IgD-negative memory B cell (primary cell): ENCODE results near the gene RABEP1. TPM values are rescaled to one million over a fixed set of nuclear protein-coding genes. Genes with fewer than 3 reads are reported as not detected.

ENCODE experiments used
- H3K27ac Mint-ChIP-seq, 3 donors: one replicate each; pipeline ENCODE4 v1.8.0; 2020 to 2022; ENCODE audit warnings: mild to moderate bottlenecking in 3 of 3, mixed read lengths in 3 of 3, moderate library complexity in 1 of 3
- H3K27me3 Mint-ChIP-seq: one replicate; pipeline ENCODE4 v1.8.0; 2021; ENCODE audit warnings: mixed read lengths
- H3K36me3 Mint-ChIP-seq: one replicate; pipeline ENCODE4 v1.8.0; 2020; ENCODE audit warnings: mild to moderate bottlenecking, mixed read lengths
- H3K4me1 Mint-ChIP-seq, 3 donors: one replicate each; pipeline ENCODE4 v1.8.0; 2020 to 2022; ENCODE audit warnings: mixed read lengths in 3 of 3, mild to moderate bottlenecking in 1 of 3
- H3K4me3 Mint-ChIP-seq, 4 donors: one replicate each; pipeline ENCODE4 v1.8.0; 2020 to 2022; ENCODE audit warnings: mild to moderate bottlenecking in 4 of 4, mixed read lengths in 4 of 4, moderate library complexity in 3 of 4
- H3K9me3 Mint-ChIP-seq, 3 donors: one replicate each; pipeline ENCODE4 v1.8.0; 2020 to 2021; ENCODE audit warnings: mixed read lengths in 3 of 3, mild to moderate bottlenecking in 1 of 3
- polyA plus RNA-seq: library from polyadenylated mRNA; unstranded; fragments of 300-500 nt; fragmentation: Illumina TruSeq; gene quantifications from one replicate; pipeline ENCODE4 v1.2.3, GENCODE V29; 2021

The RABEP1 gene
- polyA plus RNA-seq, 1 donor from 2014 or later = 62.9 TPM

DNA sequence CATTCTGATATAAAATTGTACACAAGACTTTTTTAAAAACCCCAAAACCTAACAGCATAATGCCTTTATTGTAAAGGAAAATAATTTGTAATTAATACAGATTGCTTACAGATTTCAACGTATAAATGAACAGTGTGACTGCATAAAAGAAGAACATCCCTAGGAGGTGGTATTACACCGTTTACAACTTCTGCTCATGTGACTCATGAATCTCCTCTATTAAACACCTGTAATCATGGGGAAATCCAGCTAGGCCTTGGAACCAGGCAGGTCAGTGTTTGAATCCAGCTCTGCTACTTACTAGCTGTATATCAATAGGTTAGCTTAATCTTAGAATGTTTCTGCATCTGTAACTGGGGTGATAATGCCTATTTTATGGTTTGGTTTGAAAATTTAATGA is 15.2 kb downstream of the RABEP1 start:
- H3K4me1 Mint-ChIP-seq = peaks cover 40 to 47% (median 46%) of the 10 kb centered on the region in 3 donors
- H3K36me3 Mint-ChIP-seq = peaks cover 5% of the 10 kb centered on the region
- no peaks in the 10 kb centered on the region for H3K27me3 Mint-ChIP-seq
- no peak overlapping the region for H3K4me3 Mint-ChIP-seq
- peak overlapping the region in 2 of 3 donors; percentile 8 to 55 for H3K27ac Mint-ChIP-seq
- no peaks in the 10 kb centered on the region for H3K9me3 Mint-ChIP-seq

DNA sequence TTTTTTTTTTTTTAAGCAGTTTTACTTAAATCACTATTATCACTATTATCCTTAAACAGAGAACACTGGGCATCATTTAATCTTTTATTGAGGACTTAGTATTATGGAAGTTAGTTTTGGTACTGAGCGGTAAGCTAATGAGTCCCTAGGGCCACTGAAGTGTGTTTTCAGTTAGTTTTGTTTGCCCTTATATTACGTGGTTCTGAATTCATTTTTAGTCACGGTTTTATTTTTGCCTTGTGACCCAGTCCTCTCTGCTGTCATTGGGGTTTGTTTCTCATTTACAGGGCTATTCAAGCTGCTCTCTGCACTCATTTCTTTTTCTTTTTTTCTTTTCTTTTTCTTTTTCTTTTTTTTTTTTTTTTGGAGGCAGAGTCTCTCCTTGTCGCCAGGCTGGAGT is 17.3 kb downstream of the RABEP1 start:
- Mint-ChIP-seq H3K4me1 (peaks cover 37 to 47% (median 47%) of the 10 kb centered on the region in 3 donors), H3K27ac (no peak overlapping the region), H3K9me3 (no peaks in the 10 kb centered on the region), H3K27me3 (no peaks in the 10 kb centered on the region), H3K36me3 (peaks cover 5% of the 10 kb centered on the region), H3K4me3 (peak overlapping the region in 1 of 4 donors; percentile 13)

DNA sequence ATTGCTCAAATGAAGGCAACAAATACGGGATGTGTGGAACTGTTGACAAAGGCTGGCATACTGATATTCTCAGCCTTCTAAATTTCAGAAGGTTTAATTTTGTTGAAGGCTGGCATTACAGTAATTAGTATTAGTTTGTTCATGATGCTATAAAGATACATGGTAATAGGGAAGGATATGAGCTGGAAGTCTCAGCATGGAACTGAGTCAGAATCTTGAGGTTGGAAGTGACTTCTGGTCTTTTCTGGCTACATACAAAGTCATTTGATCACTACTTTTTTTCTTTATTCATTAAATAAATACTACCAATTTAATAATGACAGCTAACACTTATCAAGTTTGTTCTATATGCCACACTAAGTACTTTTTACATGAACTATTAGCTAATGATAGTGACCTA is 22.6 kb downstream of the RABEP1 start:
- Mint-ChIP-seq H3K27ac (peak overlapping the region in 1 of 3 donors; percentile 23), H3K4me1 (peaks cover 48 to 53% (median 53%) of the 10 kb centered on the region in 3 donors), H3K27me3 (no peaks in the 10 kb centered on the region), H3K36me3 (peaks cover 4% of the 10 kb centered on the region), H3K4me3 (no peak overlapping the region), H3K9me3 (no peaks in the 10 kb centered on the region)

DNA sequence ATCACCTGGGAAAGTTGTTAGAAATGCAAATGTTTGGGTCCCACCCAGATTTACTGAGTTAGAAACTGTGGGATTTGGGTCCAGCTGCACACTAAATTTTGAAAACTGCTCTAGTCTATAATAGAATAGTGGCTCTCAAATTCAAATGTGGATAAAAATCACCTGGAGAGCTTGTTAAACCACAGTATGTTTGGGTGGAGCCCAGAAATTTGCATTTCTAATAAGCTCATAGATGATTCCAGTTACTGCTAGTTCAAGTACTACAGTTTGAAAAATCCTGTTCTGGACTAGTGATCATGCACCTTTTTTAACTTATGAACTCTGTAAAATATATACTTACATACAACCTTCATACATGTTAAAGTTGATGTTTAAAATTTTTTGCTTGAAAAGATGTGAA is 27.8 kb downstream of the RABEP1 start:
- no peaks in the 10 kb centered on the region for H3K9me3 Mint-ChIP-seq
- no peaks in the 10 kb centered on the region for H3K27me3 Mint-ChIP-seq
- H3K36me3 Mint-ChIP-seq = peaks cover 8% of the 10 kb centered on the region
- peaks cover 34 to 46% (median 36%) of the 10 kb centered on the region in 3 donors for H3K4me1 Mint-ChIP-seq
- peak overlapping the region in 1 of 3 donors; percentile 28 for H3K27ac Mint-ChIP-seq
- H3K4me3 Mint-ChIP-seq = peak overlapping the region in 1 of 4 donors; percentile 39

DNA sequence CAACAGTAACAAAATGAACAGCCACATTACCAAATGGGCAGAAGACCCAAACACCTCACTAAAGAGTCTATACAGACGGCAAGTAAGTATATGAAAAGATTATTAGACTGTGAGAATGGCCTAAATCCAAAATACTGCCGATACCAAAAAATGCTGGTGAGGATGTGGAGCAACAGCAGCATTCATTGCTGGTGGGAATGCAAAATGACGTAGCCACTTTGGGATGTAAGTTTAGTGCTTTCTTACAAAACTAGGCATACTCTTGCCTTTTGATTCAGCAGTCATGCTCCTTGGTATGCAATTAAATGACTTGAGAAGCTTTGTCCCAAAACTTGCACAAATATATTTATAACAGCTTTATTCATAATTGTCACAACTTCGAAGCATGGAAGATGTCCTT is 43.8 kb downstream of the RABEP1 start:
- peak overlapping the region in 1 of 3 donors; percentile 32 for H3K27ac Mint-ChIP-seq
- H3K27me3 Mint-ChIP-seq = no peaks in the 10 kb centered on the region
- peaks cover 35 to 41% (median 37%) of the 10 kb centered on the region in 3 donors for H3K4me1 Mint-ChIP-seq
- H3K4me3 Mint-ChIP-seq = no peak overlapping the region
- peaks cover 0 to 6% (median 2%) of the 10 kb centered on the region in 3 donors for H3K9me3 Mint-ChIP-seq
- peaks cover 17% of the 10 kb centered on the region for H3K36me3 Mint-ChIP-seq

DNA sequence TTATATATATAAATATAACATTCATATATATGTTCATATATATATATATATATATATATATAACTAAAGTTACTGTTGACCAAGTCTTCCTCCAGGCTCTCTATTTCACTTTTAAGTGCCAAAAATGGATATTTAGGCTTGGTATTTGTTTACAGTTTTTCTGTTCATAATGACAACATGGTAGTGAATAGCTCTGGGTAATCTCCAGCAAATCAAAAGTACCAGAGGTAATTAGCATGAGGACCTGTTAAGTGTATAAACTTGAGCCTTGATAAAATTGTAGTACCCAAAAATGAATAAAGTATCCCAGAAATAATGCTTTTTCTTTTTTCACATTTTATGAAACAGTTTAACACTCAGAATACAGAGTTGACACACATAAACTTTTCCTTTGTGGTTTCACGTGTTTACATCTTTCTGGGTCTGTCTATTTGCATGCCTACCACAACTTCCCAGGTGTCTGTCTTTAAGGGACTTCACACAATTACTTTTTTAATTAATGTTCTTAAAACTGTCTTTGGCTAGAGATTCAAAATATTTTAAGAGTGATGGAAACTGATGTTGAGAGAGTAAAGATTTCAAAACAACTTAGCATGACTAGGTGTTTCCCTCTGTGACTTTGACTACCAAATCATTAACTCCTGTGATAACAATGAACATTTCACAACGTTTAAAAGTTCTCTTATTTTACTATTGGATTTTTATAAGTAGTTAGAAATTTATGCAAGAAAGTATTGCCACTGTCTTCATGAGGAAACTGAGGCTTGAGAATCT is 47.9 kb downstream of the RABEP1 start:
- Mint-ChIP-seq H3K27me3 (no peaks in the 10 kb centered on the region), H3K27ac (peak overlapping the region; percentile 73 to 93 (median 84)), H3K4me1 (peaks cover 39 to 49% (median 42%) of the 10 kb centered on the region in 3 donors), H3K9me3 (no peaks in the 10 kb centered on the region), H3K4me3 (peak overlapping the region; percentile 18 to 88 (median 83)), H3K36me3 (peaks cover 11% of the 10 kb centered on the region)

DNA sequence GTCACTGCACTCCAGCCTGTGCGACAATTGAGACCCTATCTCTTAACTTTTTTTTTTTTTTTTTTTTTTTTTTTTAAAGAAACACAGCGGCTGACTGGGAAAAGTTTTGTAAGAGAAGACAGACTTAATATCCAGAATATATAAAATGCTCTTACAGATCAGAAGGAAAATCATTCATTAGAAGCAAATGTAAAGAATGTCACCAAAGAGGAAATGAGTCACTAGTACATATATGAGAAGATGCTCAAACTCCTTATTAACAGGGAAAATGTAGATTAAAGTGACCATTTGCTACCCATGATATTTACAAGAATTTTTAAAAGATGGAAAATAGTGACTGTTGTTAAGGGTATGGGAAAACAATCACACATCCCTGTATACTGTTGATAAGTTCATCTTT is 48.9 kb downstream of the RABEP1 start:
- Mint-ChIP-seq H3K27ac (peak overlapping the region; percentile 23 to 84 (median 43)), H3K4me3 (peak overlapping the region in 2 of 4 donors; percentile 82 to 88), H3K9me3 (no peaks in the 10 kb centered on the region), H3K36me3 (peaks cover 6% of the 10 kb centered on the region), H3K27me3 (no peaks in the 10 kb centered on the region), H3K4me1 (peaks cover 37 to 44% (median 38%) of the 10 kb centered on the region in 3 donors)

DNA sequence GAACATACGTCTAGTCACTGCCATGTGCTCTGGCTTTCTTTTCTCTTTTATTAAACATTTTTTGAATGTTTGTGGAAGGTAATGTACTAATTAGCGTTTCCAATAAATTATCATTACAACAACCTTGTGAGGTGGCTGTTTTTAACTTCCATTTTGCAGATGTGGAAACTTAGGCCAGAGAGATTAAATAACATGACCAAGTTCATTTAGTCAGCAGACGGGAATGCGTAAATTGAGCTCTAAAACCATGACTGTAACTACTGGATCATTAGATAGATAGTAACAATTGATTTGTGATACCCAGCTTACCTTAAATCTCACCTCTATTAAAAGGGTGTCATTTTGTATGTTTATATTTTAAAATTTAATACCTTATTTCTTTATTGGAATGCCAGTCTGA is 49.4 kb downstream of the RABEP1 start:
- no peaks in the 10 kb centered on the region for H3K9me3 Mint-ChIP-seq

DNA sequence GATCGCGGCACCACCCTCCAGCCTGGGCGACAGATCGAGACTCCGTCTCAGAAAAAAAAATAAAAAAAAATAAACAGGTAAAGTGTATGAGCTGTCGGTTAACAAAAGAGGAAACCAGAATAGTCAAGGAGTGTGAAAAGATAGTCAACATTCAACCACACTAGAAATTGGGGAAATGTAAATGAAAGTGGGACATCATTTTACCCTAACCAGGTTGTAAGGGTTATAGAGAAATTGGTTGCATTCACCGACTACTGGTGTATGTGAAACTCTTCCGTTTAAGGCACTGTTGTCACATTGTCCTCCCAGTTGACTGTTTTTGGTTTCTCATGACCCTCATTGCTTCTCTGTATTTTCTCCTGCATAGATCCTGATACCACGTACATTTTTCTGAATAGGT is 62.8 kb downstream of the RABEP1 start:
- H3K4me1 Mint-ChIP-seq = peaks cover 2 to 5% (median 4%) of the 10 kb centered on the region in 3 donors
- peak overlapping the region in 1 of 3 donors; percentile 11 for H3K27ac Mint-ChIP-seq
- H3K27me3 Mint-ChIP-seq = no peaks in the 10 kb centered on the region
- no peaks in the 10 kb centered on the region for H3K9me3 Mint-ChIP-seq
- no peak overlapping the region for H3K4me3 Mint-ChIP-seq
- H3K36me3 Mint-ChIP-seq = peaks cover 7% of the 10 kb centered on the region

More for the DNA sequence above, 49.4 kb downstream of the RABEP1 start:
- Mint-ChIP-seq H3K27me3 (no peaks in the 10 kb centered on the region), H3K36me3 (peaks cover 2% of the 10 kb centered on the region), H3K4me3 (no peak overlapping the region), H3K27ac (peak overlapping the region in 1 of 3 donors; percentile 84), H3K4me1 (peaks cover 33 to 38% (median 33%) of the 10 kb centered on the region in 3 donors)

DNA sequence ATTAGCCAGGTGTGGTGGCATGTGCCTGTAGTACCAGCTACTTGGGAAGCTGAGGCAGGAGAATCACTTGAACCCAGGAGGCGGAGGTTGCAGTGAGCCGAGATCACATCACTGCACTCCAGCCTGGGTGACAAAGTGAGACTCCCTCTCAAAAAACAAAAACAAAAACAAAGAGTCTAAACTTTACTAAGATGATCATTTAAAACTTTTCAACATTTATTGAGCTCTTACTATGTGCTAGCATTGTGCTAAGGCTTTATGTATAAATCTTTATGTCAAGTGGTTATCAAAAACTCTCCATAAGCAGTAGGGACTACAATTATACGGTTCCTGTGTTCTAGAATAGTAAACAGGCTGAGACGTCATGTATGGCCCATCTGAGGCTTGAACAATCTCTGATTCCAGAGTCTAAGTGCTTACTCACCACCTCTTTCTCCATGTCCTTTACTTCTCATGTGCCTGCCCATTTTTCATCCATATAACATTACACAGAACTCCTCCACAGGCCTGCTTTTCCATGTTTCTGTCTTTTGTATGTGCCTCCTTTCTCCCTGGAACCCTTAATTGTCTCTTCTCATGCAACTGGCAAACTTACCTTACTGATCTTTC is 70.7 kb downstream of the RABEP1 start:
- H3K27me3 Mint-ChIP-seq = no peaks in the 10 kb centered on the region
- H3K4me3 Mint-ChIP-seq = peak overlapping the region in 1 of 4 donors; percentile 38
- peaks cover 8% of the 10 kb centered on the region for H3K36me3 Mint-ChIP-seq
- H3K27ac Mint-ChIP-seq = no peak overlapping the region
- H3K4me1 Mint-ChIP-seq = peaks cover 0 to 1% (median 0%) of the 10 kb centered on the region in 3 donors
- no peaks in the 10 kb centered on the region for H3K9me3 Mint-ChIP-seq

DNA sequence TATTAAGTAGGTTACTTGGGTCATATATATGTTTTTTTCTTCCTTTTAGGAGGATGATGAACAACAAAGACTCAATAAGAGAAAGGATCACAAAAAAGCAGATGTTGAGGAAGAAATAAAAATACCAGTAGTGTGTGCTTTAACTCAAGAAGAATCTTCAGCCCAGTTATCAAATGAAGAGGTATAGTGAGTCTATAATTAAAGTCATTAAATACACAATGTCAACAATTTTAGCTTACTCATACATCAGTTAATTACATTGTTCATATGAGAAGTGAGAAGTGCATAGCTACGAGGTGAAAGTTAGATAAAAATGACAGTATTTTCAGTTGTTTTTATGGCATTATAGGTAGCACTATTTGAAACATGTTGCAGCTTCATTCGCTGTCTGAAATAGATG is 72.2 kb downstream of the RABEP1 start:
- Mint-ChIP-seq H3K36me3 (peaks cover 6% of the 10 kb centered on the region), H3K4me3 (no peak overlapping the region), H3K9me3 (no peaks in the 10 kb centered on the region), H3K27ac (no peak overlapping the region), H3K27me3 (no peaks in the 10 kb centered on the region), H3K4me1 (peaks cover 0 to 1% (median 0%) of the 10 kb centered on the region in 3 donors)

DNA sequence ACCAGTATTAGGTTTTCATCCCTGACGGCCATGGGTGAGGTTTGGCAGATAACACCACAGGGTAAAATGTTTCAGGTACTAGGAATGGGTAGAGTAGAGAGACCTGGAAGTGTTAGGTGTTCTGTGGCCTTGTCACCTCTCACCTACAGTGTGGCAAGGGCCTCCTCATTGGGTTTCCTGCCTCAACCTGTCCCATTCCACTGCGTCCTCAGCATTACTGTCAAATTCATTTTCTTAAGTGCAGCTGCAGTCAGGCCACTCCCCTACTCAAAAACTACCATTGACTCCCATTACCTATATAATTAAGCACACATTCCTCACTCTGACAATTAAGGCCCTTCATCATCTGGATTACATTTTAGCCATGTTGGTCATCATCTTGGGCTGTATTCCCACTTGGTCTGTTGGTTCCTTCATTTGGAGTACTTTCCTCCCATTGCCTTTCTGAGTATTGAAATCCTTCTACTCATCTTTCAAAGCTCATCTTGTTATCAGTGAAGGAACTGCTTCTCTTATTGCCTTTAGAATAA is 72.9 kb downstream of the RABEP1 start:
- peak overlapping the region in 1 of 3 donors; percentile 71 for H3K27ac Mint-ChIP-seq

DNA sequence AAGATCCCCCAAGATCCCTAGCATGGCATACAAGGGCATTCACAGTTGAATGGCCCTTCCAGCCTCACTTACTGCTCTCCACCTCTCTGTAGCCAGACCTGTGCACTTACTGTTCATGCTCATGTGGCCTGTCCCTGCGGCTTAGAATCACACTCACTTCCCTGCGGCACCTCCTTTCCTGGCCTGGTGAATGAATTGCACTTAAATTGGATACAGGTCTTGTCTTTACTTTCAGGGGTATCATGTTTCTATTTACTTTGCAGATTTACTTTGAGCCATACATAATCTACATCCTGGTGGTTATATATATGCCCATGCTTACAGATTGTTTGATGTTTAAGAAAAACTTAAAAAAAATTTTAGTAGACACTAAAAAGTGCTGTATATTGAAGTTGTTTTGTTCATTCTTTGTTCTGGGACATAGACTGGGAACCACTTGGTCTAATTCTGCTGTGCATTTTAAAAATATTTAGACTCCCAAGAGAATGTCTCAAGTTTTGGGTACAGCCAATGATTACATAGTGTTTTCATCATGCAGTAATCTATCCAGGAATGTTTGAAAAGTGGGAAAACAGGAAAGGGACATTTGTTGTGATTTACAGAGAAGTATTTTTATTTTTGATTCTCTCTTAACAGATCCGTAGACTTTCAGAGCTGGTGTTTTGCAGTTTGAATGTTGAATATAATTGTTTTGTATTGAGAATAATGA is 73.5 kb downstream of the RABEP1 start:
- Mint-ChIP-seq H3K4me3 (no peak overlapping the region), H3K27me3 (no peaks in the 10 kb centered on the region), H3K36me3 (peaks cover 5% of the 10 kb centered on the region), H3K27ac (peak overlapping the region in 1 of 3 donors; percentile 37), H3K4me1 (peaks cover 0 to 1% (median 0%) of the 10 kb centered on the region in 3 donors), H3K9me3 (no peaks in the 10 kb centered on the region)

More for the DNA sequence above, 72.9 kb downstream of the RABEP1 start:
- Mint-ChIP-seq H3K9me3 (no peaks in the 10 kb centered on the region), H3K4me1 (peaks cover 0 to 1% (median 0%) of the 10 kb centered on the region in 3 donors), H3K36me3 (peaks cover 5% of the 10 kb centered on the region), H3K4me3 (no peak overlapping the region), H3K27me3 (no peaks in the 10 kb centered on the region)

DNA sequence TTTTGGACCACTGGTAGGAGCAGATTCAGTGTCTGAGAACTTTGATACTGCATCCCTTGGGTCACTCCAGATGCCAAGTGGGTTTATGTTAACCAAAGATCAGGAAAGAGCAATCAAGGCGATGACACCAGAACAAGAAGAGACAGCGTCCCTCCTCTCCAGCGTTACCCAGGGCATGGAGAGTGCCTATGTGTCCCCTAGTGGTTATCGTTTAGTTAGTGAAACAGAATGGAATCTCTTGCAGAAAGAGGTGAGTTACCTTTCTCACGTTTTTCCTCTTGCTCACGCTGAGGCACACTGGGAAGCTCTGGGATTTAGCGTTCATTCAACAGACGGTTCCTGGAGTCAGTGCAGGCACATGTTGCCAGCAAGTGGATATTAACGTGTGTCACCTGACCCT is 79.3 kb downstream of the RABEP1 start:
- H3K36me3 Mint-ChIP-seq = peaks cover 3% of the 10 kb centered on the region
- H3K4me3 Mint-ChIP-seq = no peak overlapping the region
- H3K27ac Mint-ChIP-seq = peak overlapping the region in 1 of 3 donors; percentile 59
- H3K9me3 Mint-ChIP-seq = no peaks in the 10 kb centered on the region
- H3K4me1 Mint-ChIP-seq = peaks cover 0 to 3% (median 1%) of the 10 kb centered on the region in 3 donors
- H3K27me3 Mint-ChIP-seq = no peaks in the 10 kb centered on the region
